CD4-positive, alpha-beta T cell treated with Interferon gamma for 1 hour (primary cell): Measurements from ENCODE around the gene TIRAP.
"Not testable (repeated sequence)": the region's sequence is repeated elsewhere in the genome, so short reads cannot be mapped to it uniquely, and the experiment has no call there.

Experiments used
- DNase-seq: peaks from one replicate; pipeline ENCODE4 v3.0.0-alpha.2; 2020

TIRAP gene

DNA sequence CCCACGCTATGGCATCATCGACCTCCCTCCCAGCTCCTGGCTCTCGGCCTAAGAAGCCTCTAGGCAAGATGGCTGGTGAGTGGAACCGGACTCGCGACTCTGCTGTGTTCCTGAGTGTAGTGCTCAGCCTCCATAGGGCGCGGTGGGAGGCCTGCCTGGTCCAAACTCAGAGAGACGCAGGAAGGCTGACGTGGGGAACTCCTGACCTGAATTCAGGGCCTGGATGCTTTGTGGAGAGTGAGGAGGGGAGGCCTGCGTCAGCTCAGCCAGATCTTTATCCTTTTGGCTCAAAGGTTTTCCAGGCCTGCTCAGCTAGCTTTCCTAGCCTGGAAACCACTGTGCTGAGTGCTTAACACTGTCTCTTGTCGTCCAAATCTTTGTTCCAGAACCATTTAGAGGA, 8.0 kb downstream of the TIRAP start:
- DNase-seq = no peak

DNA sequence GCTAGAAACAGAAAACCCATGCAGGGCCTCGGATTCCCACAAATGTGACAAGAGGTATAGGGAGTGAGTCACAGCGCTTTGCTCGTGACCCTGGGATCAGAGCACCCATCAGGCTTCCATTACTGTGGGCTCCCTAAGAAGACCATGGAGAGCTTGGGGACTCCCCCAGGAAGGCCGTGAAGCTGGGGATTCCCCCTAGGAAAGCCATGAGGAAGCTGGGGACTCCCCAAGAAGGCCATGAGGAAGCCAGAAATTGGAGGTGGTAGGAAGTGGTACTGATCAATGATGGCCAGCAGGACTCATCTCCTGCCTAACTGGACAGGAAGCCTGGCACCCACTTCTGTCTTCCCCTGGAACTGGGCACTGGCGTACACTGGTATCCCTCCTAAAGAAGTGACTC, 10.8 kb downstream of the TIRAP start:
- DNase-seq = no peak

DNA sequence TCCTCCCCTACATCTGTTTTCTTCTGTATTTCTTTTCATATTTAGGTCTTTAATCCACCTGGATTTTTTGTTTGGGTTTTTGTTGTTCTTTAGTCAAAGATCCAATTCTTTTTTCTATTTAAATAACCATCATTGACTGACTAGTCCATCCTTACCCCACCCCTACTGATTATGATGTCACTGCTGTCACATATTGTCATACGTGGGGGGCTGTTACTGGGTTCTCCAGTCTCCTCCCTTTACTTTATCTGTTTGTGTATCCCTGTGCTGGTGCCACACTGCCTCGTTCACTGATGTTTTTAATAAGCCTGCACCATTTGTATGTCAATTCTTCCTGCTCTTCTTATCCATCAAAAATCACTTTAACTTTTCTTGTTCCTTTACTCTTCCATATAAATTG, 14.1 kb downstream of the TIRAP start:
- no peak for DNase-seq

DNA sequence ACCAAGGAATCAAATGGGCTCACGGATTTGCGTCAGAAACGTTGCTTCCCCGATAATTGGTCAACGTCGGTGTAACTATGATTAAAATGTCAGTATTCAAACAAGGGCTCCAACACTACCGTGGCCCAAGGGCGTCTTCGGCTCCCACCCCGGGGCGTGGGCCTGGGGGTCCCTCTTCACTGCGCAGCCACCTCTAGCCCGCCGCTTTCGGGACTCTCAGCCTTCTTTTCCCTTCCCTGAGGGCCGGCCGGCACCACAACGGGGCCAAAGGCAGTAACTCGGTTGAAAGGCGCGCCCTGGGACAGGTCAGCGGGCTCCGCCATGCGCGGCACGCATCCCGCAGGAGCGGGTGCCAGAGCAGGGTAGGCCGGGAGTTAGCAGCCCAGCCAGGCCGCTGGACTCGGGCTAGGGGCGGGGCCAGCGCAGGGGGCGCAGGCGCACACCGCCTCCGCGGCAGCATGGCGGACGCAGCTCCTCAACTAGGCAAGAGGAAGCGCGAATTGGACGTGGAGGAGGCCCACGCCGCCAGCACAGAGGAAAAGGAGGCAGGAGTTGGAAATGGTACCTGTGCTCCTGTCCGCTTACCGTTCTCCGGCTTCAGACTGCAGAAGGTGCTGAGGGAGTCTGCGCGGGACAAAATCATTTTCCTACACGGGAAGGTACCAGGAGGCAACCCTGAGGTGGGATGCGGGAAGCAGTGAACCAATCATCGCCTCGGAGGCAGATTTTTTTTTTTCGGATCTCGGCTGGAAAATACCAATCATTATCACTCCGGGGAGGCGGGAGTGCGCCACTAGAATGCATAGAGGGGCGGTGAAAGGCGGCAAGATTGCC, 20.9 kb downstream of the TIRAP start, which contains the start of gene DCPS:
Gene DCPS (plus strand): TSS at position 438 of the 834 bp plus-strand sequence. CDS start 21 bp downstream, at position 459.
- DNase-seq = peak; percentile 86

DNA sequence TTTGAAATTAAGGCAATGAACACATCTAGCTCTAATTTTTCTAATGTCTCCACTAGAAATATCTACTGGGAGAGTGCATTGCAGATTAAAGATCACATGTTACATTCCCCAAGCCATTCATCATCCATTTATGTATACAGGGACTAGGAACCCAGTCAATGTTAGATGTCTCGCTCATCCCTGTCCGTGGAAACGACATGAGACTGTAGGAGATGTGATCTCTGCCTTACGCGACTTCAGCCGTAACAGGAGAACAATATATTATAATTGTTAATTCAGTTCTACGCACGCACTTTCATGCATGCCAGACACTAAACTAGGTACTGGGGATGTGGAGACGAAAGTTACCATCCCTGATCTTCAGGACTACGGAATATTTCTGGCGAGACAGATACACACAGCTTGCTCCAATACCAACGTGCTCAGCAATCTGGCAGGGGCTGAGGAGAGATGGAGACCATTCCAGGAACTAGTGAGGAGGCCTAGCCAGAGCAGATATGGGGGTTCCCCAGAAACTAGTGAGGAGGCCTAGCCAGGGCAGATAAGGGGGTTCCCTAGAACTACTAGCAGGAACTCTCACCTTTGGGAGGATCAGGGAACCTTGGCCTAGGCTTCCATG, 21.7 kb downstream of the TIRAP start:
- DNase-seq = no peak

DNA sequence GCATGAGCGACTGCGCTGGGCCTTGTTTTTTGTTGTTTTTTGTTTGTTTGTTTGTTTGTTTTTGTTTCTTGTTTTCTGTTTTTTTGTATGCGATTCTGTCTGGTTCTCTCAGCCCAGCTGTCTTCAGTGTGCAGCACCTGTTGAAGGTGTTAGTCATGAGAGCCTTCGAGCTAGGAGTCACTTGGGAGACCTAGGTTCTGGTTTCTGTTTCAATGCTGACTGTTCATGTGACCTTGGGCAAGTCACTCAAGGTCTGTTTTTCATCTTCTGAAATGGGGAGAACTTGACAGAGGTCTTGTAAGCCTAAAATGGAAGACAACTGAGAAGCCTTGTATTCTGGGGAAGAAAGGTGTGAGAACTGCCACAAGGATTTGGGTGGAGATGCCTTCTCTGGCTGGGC, 22.8 kb downstream of the TIRAP start:
- DNase-seq = no peak

DNA sequence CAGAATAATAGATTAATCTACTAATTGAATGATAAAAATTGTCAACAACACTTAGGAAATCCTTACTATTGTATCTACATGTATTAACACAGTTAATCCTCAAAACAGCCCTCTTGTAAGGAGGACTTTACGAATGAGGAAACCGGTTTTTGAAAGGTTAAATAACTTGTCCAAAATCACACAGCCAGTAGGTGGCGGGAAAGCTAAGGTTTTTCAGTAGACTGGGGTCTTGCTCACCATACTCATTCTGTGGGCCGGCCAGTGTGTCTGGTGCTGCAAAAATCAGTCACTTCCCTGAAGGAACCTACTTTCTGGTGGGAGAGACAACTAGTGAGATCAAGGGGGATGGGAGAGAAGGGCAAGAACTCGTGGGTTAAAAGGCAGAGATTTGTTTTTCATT, 24.8 kb downstream of the TIRAP start:
- no peak for DNase-seq

DNA sequence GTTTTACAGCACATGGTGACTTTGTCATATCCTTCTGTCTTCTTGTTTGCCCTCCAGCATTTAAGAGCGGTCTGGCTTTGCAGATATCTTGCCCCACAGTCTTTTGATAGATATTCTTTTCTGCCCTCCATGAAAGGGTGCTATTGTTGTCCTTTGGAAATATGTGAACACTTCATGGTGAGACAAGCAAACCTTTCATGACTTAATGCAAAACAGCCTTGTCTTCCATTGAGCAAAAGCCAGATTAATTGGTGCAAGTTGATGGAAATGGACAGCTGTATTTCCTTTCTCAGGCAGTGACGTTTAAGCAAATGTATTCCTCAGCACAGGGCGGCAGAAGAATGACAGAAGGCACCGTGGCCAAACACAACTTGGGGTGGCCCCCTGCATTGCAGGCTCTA, 25.4 kb downstream of the TIRAP start:
- DNase-seq = no peak

DNA sequence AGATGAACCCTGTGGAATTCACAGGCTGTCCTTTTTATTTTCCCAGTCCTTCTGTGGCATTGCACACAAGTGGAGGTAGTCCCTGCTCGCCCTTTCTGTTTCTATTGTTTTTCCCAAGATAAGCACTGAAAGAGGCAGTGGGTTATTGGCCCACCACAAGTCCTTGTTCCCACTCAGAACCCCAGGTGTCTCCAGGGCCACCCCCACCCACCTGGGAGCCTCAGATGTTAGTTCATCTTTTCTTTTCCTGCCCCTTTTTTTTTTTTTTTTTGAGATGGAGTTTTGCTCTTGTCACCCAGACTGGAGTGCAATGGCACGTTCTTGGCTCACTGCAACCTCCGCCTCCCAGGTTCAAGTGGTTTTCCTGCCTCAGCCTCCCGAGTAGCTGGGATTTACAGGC, 25.9 kb downstream of the TIRAP start:
- not testable (repeated sequence) for DNase-seq

DNA sequence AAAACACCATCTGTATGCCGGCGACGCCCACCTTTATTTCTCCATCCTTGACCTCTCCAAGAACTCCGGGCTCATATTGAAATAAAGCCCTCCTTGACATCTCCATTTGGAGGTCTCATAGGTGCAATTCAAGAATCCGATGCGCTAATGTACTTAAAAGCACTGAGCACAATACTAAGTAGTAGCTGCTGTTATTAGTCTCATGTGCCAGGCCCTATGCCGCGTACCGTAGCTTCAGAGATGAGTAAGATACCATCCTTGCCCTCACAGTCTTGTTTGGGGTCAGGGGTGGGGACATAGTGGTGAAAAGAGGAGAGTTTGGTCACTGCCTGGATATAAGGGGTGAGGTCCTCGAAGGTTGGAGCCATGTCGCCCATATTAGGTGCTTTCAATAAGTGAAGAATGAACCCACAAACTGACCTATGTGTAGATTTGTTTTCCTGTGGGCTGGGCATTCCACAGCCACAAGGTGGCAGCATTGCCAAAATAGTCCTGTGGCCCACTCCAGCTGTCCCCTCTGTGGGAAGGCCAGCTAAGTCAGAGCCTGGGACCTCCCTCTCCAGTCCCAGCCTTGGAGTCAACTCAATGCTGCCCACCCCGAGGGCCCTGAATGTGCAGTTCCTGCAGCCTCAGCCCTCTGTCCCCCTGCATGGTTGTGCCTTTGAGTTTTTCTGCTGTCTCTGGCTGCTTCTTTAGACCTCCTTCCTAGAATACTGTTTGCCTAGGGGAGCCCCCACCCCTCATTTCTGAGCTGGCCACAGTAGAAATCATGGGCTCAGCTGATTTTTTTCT, 27.5 kb downstream of the TIRAP start:
- peak; percentile 56 for DNase-seq

DNA sequence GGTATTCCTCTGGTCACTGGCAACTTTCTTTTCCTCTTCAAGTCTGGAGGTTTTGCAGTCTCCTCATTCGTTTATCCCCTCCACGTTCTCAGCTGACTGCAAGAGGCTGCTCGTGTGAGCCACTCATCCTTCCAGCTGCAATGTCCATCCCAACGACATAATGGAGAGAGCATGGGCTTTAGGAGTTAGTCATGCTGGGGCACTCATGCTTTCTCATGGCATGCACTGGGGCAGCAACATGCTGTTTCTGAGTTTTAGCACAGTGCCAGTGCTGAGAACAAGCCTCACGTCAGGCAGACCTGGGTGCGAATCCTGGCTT, 28.1 kb downstream of the TIRAP start:
- no peak for DNase-seq

DNA sequence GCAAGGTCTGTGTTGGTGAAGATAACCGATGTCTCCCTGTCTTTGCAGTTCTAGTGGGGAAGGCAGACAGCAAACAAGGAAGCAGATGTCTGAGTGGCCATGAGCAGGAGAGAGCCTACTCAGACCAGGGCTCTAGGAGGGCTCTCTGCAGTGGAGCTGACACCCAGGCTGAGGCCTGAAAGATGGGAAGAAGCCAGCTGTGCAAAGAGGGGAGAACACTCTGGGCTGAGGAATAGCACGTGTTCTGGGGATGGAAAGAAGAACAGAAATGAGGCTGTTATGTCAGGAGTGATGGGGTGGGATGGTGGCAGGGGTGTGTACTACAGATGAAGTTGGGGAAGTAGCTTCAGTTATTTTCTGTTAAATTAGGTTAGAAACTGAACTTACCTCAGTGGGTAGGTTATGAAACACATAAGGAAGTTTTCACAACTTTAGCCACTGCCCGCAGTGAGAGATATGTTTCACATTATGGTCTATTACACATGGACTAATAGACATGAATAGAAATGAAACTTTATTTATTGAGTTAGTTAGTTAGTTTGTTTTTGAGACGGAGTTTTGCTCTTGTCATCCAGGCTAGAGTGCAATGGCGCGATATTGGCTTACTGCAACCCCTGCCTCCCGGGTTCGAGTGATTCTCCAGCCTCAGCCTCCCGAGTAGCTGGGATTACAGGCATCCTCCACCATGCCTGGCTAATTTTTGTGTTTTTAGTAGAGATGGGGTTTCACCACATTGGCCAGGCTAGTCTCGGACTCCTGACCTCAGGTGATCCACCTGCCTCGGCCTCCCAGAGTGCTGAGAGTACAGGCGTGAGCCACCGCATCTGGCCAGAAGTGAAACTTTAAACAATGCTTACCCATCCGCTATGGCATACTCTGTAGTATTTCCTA, 28.8 kb downstream of the TIRAP start:
- no peak for DNase-seq

DNA sequence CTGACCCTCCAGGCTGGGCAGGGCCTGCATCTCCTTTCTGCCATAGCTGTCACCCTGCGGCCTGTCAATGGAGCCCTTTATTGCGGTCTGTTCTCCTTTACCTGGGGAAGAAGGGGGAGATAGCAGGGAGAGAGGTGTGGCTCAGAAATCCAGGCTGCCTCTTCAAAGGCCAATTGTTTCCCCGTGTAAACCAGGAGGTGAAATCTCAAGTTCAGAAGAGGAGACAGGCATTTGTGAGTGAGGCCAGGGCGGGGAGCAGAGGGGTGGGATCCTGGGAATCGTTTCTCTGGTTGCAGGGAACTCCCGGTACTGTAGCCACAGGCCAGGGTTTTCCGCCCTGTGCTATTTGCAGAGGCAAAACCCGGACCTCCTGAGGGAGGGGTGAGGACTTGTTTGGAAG, 30.1 kb downstream of the TIRAP start:
- no peak for DNase-seq

DNA sequence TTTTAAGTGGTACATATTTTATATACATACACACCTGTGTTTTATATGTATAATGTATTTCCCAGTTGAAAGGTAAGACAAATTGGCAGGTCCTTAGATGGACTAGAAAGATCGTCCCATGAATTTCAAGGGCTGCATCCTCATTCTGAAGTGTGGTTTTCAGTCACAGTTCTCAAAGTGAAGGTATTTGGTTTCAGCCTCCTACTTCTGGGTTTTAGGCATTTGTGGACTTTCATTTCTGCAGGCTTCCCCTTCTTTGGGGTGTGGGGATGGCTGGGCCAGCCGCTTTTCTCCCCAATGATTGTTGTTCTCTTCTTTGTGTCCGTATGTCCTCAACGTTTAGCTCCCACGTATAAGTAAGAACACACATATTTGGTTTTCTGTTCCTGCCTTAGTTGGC, 30.9 kb downstream of the TIRAP start:
- DNase-seq = no peak

DNA sequence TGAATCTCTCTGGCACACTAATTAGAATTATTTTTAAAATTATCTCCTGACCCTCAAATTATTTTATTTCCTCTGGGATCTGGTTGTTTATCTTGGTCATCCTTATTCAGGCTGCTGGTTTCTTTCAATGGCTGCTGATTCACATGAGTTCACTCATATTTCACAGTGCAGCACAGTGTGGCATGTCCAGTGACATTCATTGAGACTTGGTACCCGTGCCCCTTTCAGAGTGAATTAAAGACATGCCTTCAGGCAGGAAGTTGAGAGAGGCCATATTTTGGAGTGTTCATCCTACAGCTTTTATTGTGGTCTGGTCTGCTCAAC, 34.5 kb downstream of the TIRAP start:
- DNase-seq = no peak

DNA sequence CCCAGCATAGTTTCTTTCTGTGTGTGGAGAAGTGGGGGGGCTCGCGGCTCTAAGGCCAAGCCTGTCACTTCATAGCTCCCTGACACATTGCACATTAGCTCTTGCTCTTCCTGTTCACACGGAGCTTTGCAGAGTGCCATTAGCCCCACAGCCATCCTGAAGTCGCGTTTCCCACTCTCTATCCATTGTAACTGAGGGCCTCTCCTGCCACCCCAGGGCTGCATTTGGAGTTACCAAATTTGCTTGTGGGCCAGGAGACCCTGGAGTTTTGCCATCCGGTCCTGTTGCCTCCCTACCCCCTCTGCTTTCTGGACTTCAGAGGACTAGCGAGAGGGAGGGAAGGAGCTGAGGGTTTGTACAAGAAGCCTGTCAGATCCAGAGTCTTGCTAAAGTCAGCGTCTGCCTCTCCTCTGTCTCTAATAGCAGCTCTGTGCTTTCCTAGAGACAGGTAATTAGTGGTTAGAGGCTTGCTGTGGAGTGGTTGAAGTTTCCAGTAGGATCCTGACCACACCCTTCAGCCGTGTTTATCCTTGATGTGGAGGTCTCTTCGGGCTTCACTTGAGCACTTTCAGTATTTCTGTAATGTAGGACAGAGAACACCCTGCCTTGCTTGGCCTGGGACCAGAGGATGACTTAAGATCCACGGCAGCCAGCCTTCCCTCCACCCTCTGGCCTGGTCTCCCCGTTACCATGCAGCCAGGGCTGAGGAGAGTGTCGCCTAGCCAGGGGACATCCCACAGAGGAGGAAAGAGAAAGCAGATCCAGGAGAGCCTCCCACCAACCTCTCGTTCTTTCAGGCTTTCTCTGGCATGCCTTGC, 35.1 kb downstream of the TIRAP start:
- DNase-seq = no peak

DNA sequence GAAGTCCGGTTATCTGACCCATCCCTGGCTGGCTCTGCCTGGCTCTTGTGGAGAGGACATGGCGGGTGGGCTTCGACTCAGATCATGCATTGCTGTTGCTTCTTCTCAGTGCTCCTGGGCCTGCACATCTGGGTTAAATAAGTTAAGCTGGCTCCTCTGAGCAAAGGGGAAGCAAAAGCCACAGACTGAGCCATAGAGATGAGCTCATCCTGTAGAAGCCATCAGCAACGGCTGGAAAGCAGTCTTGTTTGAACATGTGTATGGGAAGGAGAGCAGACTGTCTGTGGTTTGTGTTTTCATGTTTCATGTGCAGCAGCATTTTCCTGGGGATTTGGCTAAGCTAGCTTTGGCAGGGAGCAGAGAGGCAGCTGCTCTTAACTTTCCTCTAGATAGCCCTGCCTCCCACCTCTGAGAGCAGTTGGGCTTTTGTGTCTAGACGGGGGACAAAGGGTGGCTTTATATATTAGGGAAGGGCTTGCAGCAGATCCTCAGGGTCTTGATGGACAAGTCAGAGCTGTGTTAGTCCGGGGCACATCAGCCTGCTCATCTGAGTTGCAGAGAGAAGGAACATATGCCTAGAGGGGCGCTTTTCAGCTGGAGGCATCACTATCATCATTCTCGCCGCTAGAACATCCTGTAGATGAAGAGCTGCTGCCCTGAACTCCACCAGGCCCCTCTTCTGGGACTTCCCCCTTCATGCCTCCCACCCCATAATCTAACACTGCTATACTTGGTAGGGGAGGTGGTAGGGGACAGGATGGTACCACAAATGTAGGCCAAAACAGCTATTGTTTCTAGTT, 35.9 kb downstream of the TIRAP start:
- no peak for DNase-seq

DNA sequence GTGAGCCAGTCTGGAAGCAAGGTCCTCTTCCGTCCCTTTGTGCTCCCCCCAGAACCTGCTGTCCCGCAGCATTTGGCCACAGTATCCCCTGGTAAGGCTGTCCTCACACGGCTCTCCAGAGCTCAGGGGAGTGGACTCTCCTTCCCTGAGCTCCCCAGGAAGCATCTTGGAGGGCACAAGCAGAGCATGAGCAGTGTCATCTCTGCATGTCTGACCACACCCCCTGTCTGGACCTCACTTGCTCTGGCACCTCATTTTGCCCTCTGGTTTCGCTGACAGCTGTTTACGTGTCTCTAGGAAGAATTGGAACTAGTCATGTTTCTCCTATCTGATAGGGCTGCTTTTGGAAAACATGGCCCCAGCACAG, 36.5 kb downstream of the TIRAP start:
- DNase-seq = no peak

DNA sequence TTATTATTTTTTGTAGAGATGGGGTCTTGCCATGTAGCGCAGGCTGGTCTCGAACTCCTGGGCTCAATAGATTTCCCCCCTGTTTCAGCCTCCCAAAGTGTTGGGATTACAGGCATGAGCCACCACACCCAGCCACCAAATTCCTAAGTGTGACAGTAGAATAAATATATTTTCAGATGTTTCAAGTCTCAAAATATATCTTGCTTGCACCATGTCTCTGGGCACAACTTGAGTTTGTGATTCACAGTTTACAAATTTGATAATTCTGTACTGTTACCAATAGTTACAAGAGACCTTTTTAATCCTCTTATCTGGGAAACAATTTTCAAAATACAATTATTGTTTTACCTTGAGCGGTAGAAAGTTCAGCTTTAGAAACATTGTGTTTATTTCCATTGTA, 40.1 kb downstream of the TIRAP start:
- DNase-seq = no peak

DNA sequence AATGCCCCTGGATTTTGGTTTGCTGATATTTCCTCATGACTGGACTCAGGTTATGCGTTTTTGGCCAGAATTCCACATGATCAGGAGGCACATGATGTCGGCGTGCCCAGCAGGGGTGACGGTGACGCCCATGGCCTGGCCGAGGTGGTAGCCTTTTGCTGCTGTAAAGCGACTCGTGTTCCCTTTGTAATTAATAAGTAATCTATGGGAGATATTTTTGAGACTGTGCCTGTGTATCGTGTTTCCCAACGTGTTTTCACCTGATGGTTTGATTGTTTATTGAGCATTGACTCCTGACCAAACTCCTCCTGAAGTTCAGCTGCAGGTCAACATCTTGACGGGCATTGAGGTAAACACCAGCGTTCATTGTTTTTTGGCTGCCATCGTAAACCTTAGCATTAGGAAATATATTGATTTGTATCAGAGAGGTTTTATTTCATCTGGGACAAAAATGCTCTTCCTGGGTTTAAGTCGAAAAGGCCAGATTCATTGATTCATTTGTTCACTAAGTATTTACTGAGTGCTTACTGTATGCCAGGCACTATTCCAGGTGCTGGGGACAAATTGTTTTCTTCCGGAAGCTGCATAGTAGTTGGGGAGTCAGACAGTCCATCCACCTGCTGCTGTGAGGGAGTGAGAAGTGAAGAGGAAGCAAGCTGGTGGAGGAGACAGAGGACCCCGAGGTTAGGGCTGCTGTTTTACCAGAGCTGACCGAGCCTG, 44.5 kb downstream of the TIRAP start:
- DNase-seq = no peak

DNA sequence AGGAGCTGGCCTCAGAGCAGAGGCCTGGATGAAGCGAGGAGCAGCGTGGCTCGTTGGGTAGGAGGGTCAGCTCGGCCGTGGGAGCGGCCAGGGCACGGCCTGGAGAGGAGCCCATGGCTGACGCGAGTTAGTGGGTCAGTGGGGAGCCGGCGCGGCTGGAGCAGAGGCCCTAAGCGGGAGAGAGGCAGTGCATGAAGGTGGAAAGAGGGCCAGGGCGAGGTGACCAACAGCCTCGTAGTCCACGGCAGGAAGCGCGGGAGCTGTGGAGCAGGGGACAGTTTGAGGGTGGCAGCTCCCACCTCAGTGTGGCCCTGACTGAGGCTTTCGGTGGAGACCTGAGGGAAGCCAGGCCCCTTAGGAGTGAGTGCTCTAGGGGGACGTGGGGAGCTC, 45.1 kb downstream of the TIRAP start:
- no peak for DNase-seq
